ENCODE results near the gene SAMMSON. TPM values are rescaled to one million over a fixed set of nuclear protein-coding genes. Genes with fewer than 3 reads are reported as not detected.

Gene SAMMSON
- total RNA-seq, 2 experiments from 2014 or later: not detected

DNA sequence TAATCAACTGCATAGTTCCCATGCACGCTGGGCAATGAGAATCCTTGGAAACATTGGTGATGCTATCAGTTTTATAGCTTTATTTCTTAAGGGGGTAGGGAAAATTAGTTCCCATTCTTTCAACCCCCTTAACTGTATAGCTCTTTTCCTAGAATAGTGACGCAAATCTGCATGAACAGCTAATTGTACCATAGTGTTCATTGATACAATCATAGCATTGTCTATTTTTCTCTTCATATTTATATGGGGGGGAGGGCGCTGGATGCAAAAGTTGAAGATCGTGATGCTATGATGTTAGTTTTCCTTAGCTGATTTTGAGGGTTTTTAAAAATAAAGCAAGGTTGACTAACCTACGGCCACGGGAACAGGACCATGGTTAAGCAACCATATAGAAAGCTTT is 32.4 kb upstream of the SAMMSON start:
- ChIA-PET CTCF (no interaction called here), POLR2A (no interaction called here)
- H3K9me3 Mint-ChIP-seq: no peaks in the 10 kb centered on the region
- no peaks in the 10 kb centered on the region for H3K36me3 Mint-ChIP-seq (ENCODE audit: low read depth)
- H3K4me3 Mint-ChIP-seq: no peak overlapping the region
- TF ChIP-seq, protein P1, sequence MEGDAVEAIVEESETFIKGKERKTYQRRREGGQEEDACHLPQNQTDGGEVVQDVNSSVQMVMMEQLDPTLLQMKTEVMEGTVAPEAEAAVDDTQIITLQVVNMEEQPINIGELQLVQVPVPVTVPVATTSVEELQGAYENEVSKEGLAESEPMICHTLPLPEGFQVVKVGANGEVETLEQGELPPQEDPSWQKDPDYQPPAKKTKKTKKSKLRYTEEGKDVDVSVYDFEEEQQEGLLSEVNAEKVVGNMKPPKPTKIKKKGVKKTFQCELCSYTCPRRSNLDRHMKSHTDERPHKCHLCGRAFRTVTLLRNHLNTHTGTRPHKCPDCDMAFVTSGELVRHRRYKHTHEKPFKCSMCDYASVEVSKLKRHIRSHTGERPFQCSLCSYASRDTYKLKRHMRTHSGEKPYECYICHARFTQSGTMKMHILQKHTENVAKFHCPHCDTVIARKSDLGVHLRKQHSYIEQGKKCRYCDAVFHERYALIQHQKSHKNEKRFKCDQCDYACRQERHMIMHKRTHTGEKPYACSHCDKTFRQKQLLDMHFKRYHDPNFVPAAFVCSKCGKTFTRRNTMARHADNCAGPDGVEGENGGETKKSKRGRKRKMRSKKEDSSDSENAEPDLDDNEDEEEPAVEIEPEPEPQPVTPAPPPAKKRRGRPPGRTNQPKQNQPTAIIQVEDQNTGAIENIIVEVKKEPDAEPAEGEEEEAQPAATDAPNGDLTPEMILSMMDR (IDR thresholded peaks at IDR 0.05): no peak
- H3K27ac Mint-ChIP-seq: no peak overlapping the region
- DNase-seq (no peak), ATAC-seq (no peak)
- intact Hi-C loops (cut with micrococcal nuclease): no loop called here
- no peaks in the 10 kb centered on the region for H3K4me1 Mint-ChIP-seq (ENCODE audit: low read depth)
- H3K27me3 Mint-ChIP-seq: no peaks in the 10 kb centered on the region

- ChIA-PET POLR2A (no interaction called here), CTCF (interaction anchor here (1.0 kb wide), 1 partner anchor 21 kb away, joined by 3 read pairs; no protein-coding TSS in a partner anchor)
- ATAC-seq (no peak), DNase-seq (no peak)
- H3K4me1 Mint-ChIP-seq (ENCODE audit: low read depth): no peaks in the 10 kb centered on the region
- H3K36me3 Mint-ChIP-seq (ENCODE audit: low read depth): no peaks in the 10 kb centered on the region
- TF ChIP-seq, protein P1 (IDR thresholded peaks at IDR 0.05): no peak
- no peaks in the 10 kb centered on the region for H3K27me3 Mint-ChIP-seq
- intact Hi-C loops (cut with micrococcal nuclease): no loop called here
- H3K27ac Mint-ChIP-seq: no peak overlapping the region
- no peaks in the 10 kb centered on the region for H3K9me3 Mint-ChIP-seq
- no peak overlapping the region for H3K4me3 Mint-ChIP-seq
Measured at GRCh38 chr3:69970827-69971226, 28.7 kb upstream of the SAMMSON start.

DNA sequence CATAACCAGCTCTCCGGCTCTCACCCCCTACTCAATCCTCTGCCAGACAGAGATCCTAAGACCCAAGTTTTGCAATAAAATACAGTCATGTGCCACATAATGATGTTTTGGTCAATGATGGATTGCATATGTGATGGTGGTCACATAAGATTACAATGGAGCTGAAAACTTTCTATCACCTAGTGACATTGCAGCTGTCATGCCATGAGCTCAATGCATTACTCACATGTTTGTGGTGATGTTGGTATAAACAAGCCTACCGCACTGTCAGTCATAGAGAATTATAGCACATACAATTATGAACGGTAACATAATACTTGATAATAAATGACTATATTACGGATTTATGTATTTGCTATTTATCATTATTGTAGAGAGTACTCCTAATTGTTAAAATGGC is 26.9 kb upstream of the SAMMSON start:
- Mint-ChIP-seq H3K27me3 (no peaks in the 10 kb centered on the region), H3K27ac (no peak overlapping the region), H3K4me1 (ENCODE audit: low read depth) (no peaks in the 10 kb centered on the region), H3K36me3 (ENCODE audit: low read depth) (no peaks in the 10 kb centered on the region), H3K9me3 (peaks cover 4% of the 10 kb centered on the region), H3K4me3 (no peak overlapping the region)
- ChIA-PET POLR2A (no interaction called here), CTCF (no interaction called here)
- intact Hi-C loops (cut with micrococcal nuclease): no loop called here
- ATAC-seq (no peak), DNase-seq (no peak)
- TF ChIP-seq, protein P1 (IDR thresholded peaks at IDR 0.05): no peak

DNA sequence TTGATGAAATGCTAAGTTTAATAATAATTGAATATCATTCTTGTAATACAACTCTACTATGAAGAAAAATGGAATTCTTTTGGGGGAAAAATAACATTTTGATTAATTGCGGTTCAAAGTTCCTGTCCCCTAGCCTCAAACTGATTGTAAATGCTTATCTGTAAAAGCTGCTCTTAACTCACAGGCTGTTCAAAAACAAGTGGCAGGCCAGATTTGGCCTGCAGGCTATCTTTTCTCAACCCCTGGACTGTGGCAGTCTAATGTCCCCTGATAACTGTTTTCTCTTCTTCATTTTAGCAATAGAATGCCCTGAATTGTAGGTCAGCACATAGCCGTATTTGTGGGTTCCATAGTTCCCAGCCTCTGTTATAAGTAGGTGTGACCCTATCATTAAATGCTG is 23.5 kb upstream of the SAMMSON start:
- intact Hi-C loops (cut with micrococcal nuclease): no loop called here
- TF ChIP-seq, protein P1 (IDR thresholded peaks at IDR 0.05): no peak
- H3K4me1 Mint-ChIP-seq (ENCODE audit: low read depth): no peaks in the 10 kb centered on the region
- ATAC-seq (no peak), DNase-seq (no peak)
- CTCF ChIA-PET: no interaction called here
- H3K4me3 Mint-ChIP-seq: no peak overlapping the region
- no peak overlapping the region for H3K27ac Mint-ChIP-seq
- H3K9me3 Mint-ChIP-seq: peaks cover 7% of the 10 kb centered on the region
- no peaks in the 10 kb centered on the region for H3K36me3 Mint-ChIP-seq (ENCODE audit: low read depth)
- H3K27me3 Mint-ChIP-seq: no peaks in the 10 kb centered on the region
- POLR2A ChIA-PET: no interaction called here

DNA sequence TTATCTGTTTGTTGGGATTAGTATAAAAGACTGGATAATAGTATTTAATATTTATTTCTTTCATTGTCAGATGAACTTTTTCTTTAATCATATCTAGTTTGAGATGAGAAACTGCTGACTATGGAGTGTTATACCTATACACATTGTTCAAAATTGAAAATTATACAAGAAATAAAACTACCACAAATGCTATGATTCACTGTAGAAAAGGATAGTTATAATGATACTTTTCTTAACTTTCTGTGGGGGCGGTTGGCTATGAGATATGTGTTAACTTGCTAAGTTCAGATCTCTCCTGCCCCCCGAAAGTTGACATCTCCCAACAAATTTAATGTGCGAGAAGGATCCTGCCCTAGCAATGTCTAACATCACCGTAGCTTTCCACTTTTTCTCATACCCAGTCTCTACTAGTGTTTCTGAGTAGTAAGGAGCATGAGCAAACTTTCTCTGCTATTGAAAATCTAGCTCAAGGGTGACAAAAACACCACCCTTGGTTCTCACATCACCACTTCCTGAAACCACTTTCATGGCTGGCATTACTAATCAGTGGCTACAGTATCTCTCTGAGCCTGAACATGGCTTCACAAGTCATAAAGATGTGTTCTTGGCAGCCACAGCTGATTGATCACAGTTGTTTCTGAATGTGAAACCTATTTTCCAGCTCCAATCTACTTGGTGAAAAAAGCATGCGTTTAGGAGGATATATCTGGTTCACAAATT is 15.8 kb upstream of the SAMMSON start:
- peak; percentile 4 for DNase-seq
- ATAC-seq: peak; percentile 56
- Mint-ChIP-seq H3K27ac (no peak overlapping the region), H3K27me3 (peaks cover 1% of the 10 kb centered on the region), H3K36me3 (ENCODE audit: low read depth) (no peaks in the 10 kb centered on the region), H3K4me3 (no peak overlapping the region), H3K9me3 (no peaks in the 10 kb centered on the region), H3K4me1 (ENCODE audit: low read depth) (peaks cover 3% of the 10 kb centered on the region)
- intact Hi-C loops (cut with micrococcal nuclease): no loop called here
- TF ChIP-seq, protein P1 (IDR thresholded peaks at IDR 0.05): no peak
- ChIA-PET CTCF (interaction anchor here (0.7 kb wide), 1 partner anchor 151 kb away, joined by 3 read pairs; no protein-coding TSS in a partner anchor), POLR2A (no interaction called here)

Measured in activated CD8-positive, alpha-beta T cell treated with anti-CD3 and anti-CD28 coated beads for 36 hours (primary cell).